H1 (cell line): ENCODE results near the gene PTPN13. TPM values are rescaled to one million over a fixed set of nuclear protein-coding genes. Genes with fewer than 3 reads are reported as not detected.

Experiments
- CTCF ChIA-PET: fragments of 300-600 bp; sonication (Branson Sonifier 250); formaldehyde crosslinking; loops from one replicate; lab custom pipeline; 2021; ENCODE audit not compliant: partially characterized antibody; lab: Charles Lee
- POLR2A ChIA-PET: fragments of 300-600 bp; sonication (Branson Sonifier 250); formaldehyde crosslinking; loops from one replicate; lab custom pipeline; 2021; ENCODE audit warnings: inconsistent platforms; ENCODE audit not compliant: partially characterized antibody; lab: Charles Lee
- DNase-seq, 2 experiments: peaks; one replicate each; pipeline versions ENCODE4 v3.0.0 to v3.0.0-alpha.2; 2010 to 2022; ENCODE audit warnings: low spot score in 2 of 2, low read depth in 1 of 2, mixed read lengths in 1 of 2
- FAIRE-seq: peaks from 2 replicates; lab custom pipeline; 2011; peaks lifted over from hg19 to GRCh38; lab: Jason Lieb, UNC
- H2AFZ ChIP-seq: 2 replicates; pipeline ENCODE4 v1.8.1; 2012; ENCODE audit warnings: low read length, inconsistent platforms
- H2AK5ac ChIP-seq: 2 replicates; pipeline ENCODE4 v1.6.1; 2013; ENCODE audit warnings: low read depth, low read length
- H2BK120ac ChIP-seq: replicated peaks from 2 replicates; pipeline ENCODE3; 2013; ENCODE audit warnings: low read depth, low read length, inconsistent platforms
- H2BK12ac ChIP-seq: 2 replicates; pipeline ENCODE4 v1.6.1; 2013; ENCODE audit warnings: low read depth, low read length
- H2BK15ac ChIP-seq: 2 replicates; pipeline ENCODE4 v1.6.1; 2013; ENCODE audit warnings: low read length
- H2BK20ac ChIP-seq: 2 replicates; pipeline ENCODE4 v1.6.1; 2013; ENCODE audit warnings: low read length
- H2BK5ac ChIP-seq: 2 replicates; pipeline ENCODE4 v1.6.1; 2013; ENCODE audit warnings: low read depth, low read length
- H3K14ac ChIP-seq: 2 replicates; pipeline ENCODE4 v1.6.1; 2013; ENCODE audit warnings: inconsistent platforms; ENCODE audit not compliant: insufficient read length
- H3K18ac ChIP-seq: 2 replicates; pipeline ENCODE4 v1.6.1; 2013; ENCODE audit warnings: low read length; ENCODE audit errors: extremely low read depth
- H3K23ac ChIP-seq: 2 replicates; pipeline ENCODE4 v1.6.1; 2013; ENCODE audit warnings: inconsistent platforms; ENCODE audit not compliant: insufficient read length
- H3K23me2 ChIP-seq: 2 replicates; pipeline ENCODE4 v1.6.1; 2013; ENCODE audit warnings: low read depth, low read length
- H3K27ac ChIP-seq: 2 replicates; pipeline ENCODE4 v1.6.1; 2011; ENCODE audit warnings: low read depth, low read length, inconsistent platforms
- H3K27me3 ChIP-seq, 4 experiments: replicated peaks in 1 of 4; 1 replicate in 1 of 4; 2 replicates in 3 of 4; pipeline versions ENCODE4 v1.6.1 to v1.8.1; 2011 to 2013; ENCODE audit warnings: low read length in 3 of 4, mild to moderate bottlenecking in 3 of 4, inconsistent platforms in 2 of 4, mixed read lengths in 2 of 4, moderate library complexity in 1 of 4; ENCODE audit not compliant: control insufficient read depth in 3 of 4, insufficient read depth in 3 of 4; ENCODE audit errors: extremely low read depth in 1 of 4
- H3K36me3 ChIP-seq, 4 experiments: 2 replicates each; pipeline versions ENCODE4 v1.6.1 to v1.8.1; 2011 to 2013; ENCODE audit warnings: mild to moderate bottlenecking in 4 of 4, low read length in 3 of 4, moderate library complexity in 2 of 4, control low read depth in 1 of 4, inconsistent platforms in 1 of 4; ENCODE audit not compliant: insufficient read depth in 4 of 4, control insufficient read depth in 2 of 4
- H3K4ac ChIP-seq: replicated peaks from 2 replicates; pipeline ENCODE3; 2013; ENCODE audit warnings: low read length, low read depth, mixed read lengths, inconsistent platforms; ENCODE audit not compliant: insufficient read length
- H3K4me1 ChIP-seq, 4 experiments: replicated peaks in 1 of 4; 1 replicate in 1 of 4; 2 replicates in 3 of 4; pipeline versions ENCODE4 v1.6.1 to v1.8.1; 2011 to 2013; ENCODE audit warnings: low read length in 3 of 4, inconsistent platforms in 2 of 4, mixed read lengths in 1 of 4; ENCODE audit not compliant: insufficient read depth in 4 of 4, control insufficient read depth in 3 of 4
- H3K4me2 ChIP-seq, 2 experiments: 2 replicates each; pipeline versions ENCODE4 v1.6.1 to v1.8.1; 2011 to 2013; ENCODE audit warnings: low read depth in 2 of 2, low read length in 2 of 2, control low read depth in 1 of 2, inconsistent platforms in 1 of 2, mild to moderate bottlenecking in 1 of 2; ENCODE audit not compliant: insufficient read depth in 1 of 2
- H3K4me3 ChIP-seq, 4 experiments: fragments of 200-600, 300-600 bp in 1 of 4; sonication (generic), shearing (Covaris generic), sonication (Bioruptor Twin) in 1 of 4; 2 replicates each; pipeline versions ENCODE4 v1.5.1 to v1.8.1; 2011 to 2016; ENCODE audit warnings: low read length in 4 of 4, low read depth in 3 of 4, control low read depth in 2 of 4, inconsistent platforms in 2 of 4, mild to moderate bottlenecking in 2 of 4, mixed read lengths in 1 of 4, moderate library complexity in 1 of 4; ENCODE audit not compliant: insufficient read depth in 2 of 4; ENCODE audit errors: extremely low read depth in 1 of 4
- H3K56ac ChIP-seq: replicated peaks from 2 replicates; pipeline ENCODE3; 2013; ENCODE audit warnings: low read depth, mild to moderate bottlenecking, mixed read lengths, low read length, inconsistent platforms; ENCODE audit not compliant: insufficient read length
- H3K79me1 ChIP-seq: 2 replicates; pipeline ENCODE4 v1.6.1; 2013; ENCODE audit warnings: low read depth, low read length, control low read depth
- H3K79me2 ChIP-seq, 2 experiments: 2 replicates each; pipeline versions ENCODE4 v1.6.1 to v1.8.1; 2012 to 2013; ENCODE audit warnings: low read length in 2 of 2, mild to moderate bottlenecking in 2 of 2, inconsistent platforms in 1 of 2; ENCODE audit not compliant: insufficient read depth in 2 of 2, control insufficient read depth in 1 of 2
- H3K9ac ChIP-seq, 4 experiments: replicated peaks in 1 of 4; 1 replicate in 1 of 4; 2 replicates in 3 of 4; pipeline versions ENCODE4 v1.6.1 to v1.8.1; 2011 to 2013; ENCODE audit warnings: low read depth in 3 of 4, low read length in 3 of 4, control low read depth in 2 of 4, mild to moderate bottlenecking in 2 of 4, moderate library complexity in 2 of 4, inconsistent platforms in 1 of 4; ENCODE audit errors: extremely low read depth in 1 of 4
- H3K9me3 ChIP-seq, 2 experiments: 2 replicates each; pipeline versions ENCODE4 v1.6.1 to v1.8.1; 2012 to 2013; ENCODE audit warnings: mild to moderate bottlenecking in 2 of 2, moderate library complexity in 2 of 2, control low read depth in 1 of 2, inconsistent platforms in 1 of 2, low read depth in 1 of 2, low read length in 1 of 2, mixed read lengths in 1 of 2; ENCODE audit not compliant: insufficient read depth in 2 of 2
- H4K20me1 ChIP-seq, 2 experiments: replicated peaks in 1 of 2; 2 replicates each; pipeline versions ENCODE3 to v1.8.1; 2011 to 2013; ENCODE audit warnings: inconsistent platforms in 2 of 2, low read length in 2 of 2, mild to moderate bottlenecking in 1 of 2; ENCODE audit not compliant: insufficient read depth in 2 of 2, control insufficient read depth in 1 of 2
- H4K5ac ChIP-seq: 2 replicates; pipeline ENCODE4 v1.6.1; 2013; ENCODE audit warnings: low read length, low read depth, mixed read lengths, inconsistent platforms; ENCODE audit not compliant: insufficient read length
- H4K8ac ChIP-seq: 2 replicates; pipeline ENCODE4 v1.8.0; 2013; ENCODE audit warnings: mild to moderate bottlenecking, moderate library complexity, low read length, inconsistent platforms; ENCODE audit not compliant: insufficient read depth; ENCODE audit errors: extremely low read depth
- H4K91ac ChIP-seq: replicated peaks from 2 replicates; pipeline ENCODE3; 2013; ENCODE audit warnings: low read length, mixed read lengths, inconsistent platforms; ENCODE audit not compliant: insufficient read length
- WGBS, 2 experiments: shearing (Covaris generic) in 1 of 2; methylation state at CpG; one replicate each; pipeline versions ENCODE4 v1.1.6 to v1.1.7; 2013 to 2015; ENCODE audit warnings: low lambda C conversion rate in 2 of 2, mixed read lengths in 2 of 2, inconsistent platforms in 1 of 2, low coverage in 1 of 2, missing lambda C conversion rate in 1 of 2; ENCODE audit not compliant: insufficient replicate concordance in 2 of 2, insufficient coverage in 1 of 2, insufficient read length in 1 of 2; ENCODE audit errors: extremely low coverage in 1 of 2, missing lambda C conversion rate in 1 of 2; 5-methylcytosine and 5-hydroxymethylcytosine counted together
- polyA plus RNA-seq, 7 experiments: library from polyadenylated mRNA; depleted of rRNA in 3 of 7; stranded (reverse) in 5 of 7; unstranded in 2 of 7; fragments of >200 nt in 5 of 7; fragments of 200-250 nt in 2 of 7; gene quantifications; 1 replicate in 5 of 7; 2 replicates in 1 of 7; 4 replicates in 1 of 7; pipeline versions ENCODE4 v1.2.1 to v1.2.3, GENCODE V29; 2011 to 2013; ENCODE audit warnings: missing spikeins in 2 of 7, mixed read lengths in 2 of 7
- total RNA-seq: library from RNA; stranded (reverse); fragmentation: NEBNext Ultra II Directional; extraction: Animal tissue kit (Norgen Biotek cat#: 25700); gene quantifications from 2 replicates; pipeline ENCODE4 v1.2.1, GENCODE V29; 2021

PTPN13 gene
- total and polyA plus RNA-seq, 2 of the 8 experiments (the other 6 are each of a cell fraction or from before 2014, with no cell fraction given) = 12.7 to 57.9 TPM

GRCh38 chr4:86825511-86825910 is 231.4 kb downstream of the PTPN13 start:
- H2AK5ac ChIP-seq = no peak overlapping the region
- no peak overlapping the region for H3K56ac ChIP-seq
- H3K14ac ChIP-seq = no peak overlapping the region
- H4K20me1 ChIP-seq = no peaks in the 10 kb centered on the region
- no peaks in the 10 kb centered on the region for H3K36me3 ChIP-seq
- no peak overlapping the region for H2BK120ac ChIP-seq
- ChIA-PET POLR2A (no interaction called here), CTCF (interaction anchor here (0.9 to 1.0 kb wide), 2 partner anchors 10 to 72 kb away, joined by 3 read pairs; no protein-coding TSS in a partner anchor)
- DNase-seq (no peak), FAIRE-seq (no peak)
- H3K4me2 ChIP-seq = no peak overlapping the region
- H3K79me2 ChIP-seq = no peaks in the 10 kb centered on the region
- no peak overlapping the region for H3K4me3 ChIP-seq
- H3K9ac ChIP-seq = no peak overlapping the region
- H3K23me2 ChIP-seq = no peaks in the 10 kb centered on the region
- H2AFZ ChIP-seq = no peak overlapping the region
- no peak overlapping the region for H4K8ac ChIP-seq
- no peak overlapping the region for H3K4ac ChIP-seq
- H3K4me1 ChIP-seq = no peaks in the 10 kb centered on the region
- H3K79me1 ChIP-seq = no peaks in the 10 kb centered on the region
- H3K9me3 ChIP-seq = no peaks in the 10 kb centered on the region
- H4K91ac ChIP-seq = no peak overlapping the region
- no peak overlapping the region for H3K18ac ChIP-seq
- H2BK15ac ChIP-seq = no peak overlapping the region
- H2BK20ac ChIP-seq = no peak overlapping the region
- H3K27me3 ChIP-seq = no peaks in the 10 kb centered on the region
- no peak overlapping the region for H3K27ac ChIP-seq
- no peak overlapping the region for H2BK5ac ChIP-seq
- H2BK12ac ChIP-seq = no peak overlapping the region
- no peak overlapping the region for H4K5ac ChIP-seq
- WGBS, 2 experiments = 89% methylated on average over 3 of the region's 3 CpGs; no CpG with 5 or more reads in 1 of the 2 experiments
- no peak overlapping the region for H3K23ac ChIP-seq
